Neural progenitor cell (in vitro differentiated cells): ENCODE results near the gene TSPAN5.

Experiments
- CTCF ChIP-seq: fragments of 200-600 bp; sonication (generic); IDR thresholded peaks from 2 replicates; pipeline ENCODE4 v1.5.1; 2017; ENCODE audit warnings: antibody characterized with exemption, mild to moderate bottlenecking
- EZH2 ChIP-seq: fragments of 200-600 bp; sonication (generic); IDR thresholded peaks from 2 replicates; pipeline ENCODE4 v1.6.1; 2017; ENCODE audit warnings: antibody characterized with exemption, mild to moderate bottlenecking, moderate library complexity

DNA sequence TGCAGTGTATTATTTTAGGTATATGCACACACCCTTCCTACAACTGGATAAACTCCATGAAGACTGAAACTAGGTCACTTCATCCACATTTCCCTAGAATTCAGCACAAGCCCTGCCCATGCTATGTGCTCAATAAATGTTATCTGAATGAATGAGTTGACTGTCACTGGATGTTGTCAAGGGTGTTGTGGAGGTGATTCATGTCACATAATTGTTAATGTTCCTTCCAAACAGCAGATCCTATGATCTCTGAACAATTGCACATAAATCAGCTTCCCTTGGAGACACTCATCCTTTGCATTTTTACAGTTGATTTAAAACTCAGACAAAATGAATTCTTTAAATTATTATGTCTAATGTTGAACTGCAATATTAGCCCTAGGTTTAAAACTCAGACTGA, 154.7 kb downstream of the TSPAN5 start:
- TF ChIP-seq EZH2 (no peak), CTCF (no peak)
